PFSK-1 (cell line): ENCODE data around the gene RAD51AP1.

ENCODE experiments used
- FOXP2 ChIP-seq: optimal IDR thresholded peaks from 2 replicates; pipeline ENCODE3; 2011; ENCODE audit warnings: borderline replicate concordance, control low read depth, inconsistent platforms; ENCODE audit not compliant: insufficient read depth; ENCODE audit errors: extremely low read length, extremely low read depth
- POLR2AphosphoS5 ChIP-seq: IDR thresholded peaks from 2 replicates; pipeline ENCODE4 v1.6.1; 2012; ENCODE audit warnings: low read depth, mild to moderate bottlenecking, control low read depth, low read length, moderate library complexity
- SIN3A ChIP-seq: IDR thresholded peaks from 2 replicates; pipeline ENCODE4 v1.6.1; 2012; ENCODE audit warnings: mild to moderate bottlenecking, low read length, moderate library complexity, borderline replicate concordance; ENCODE audit not compliant: insufficient read depth
- TAF1 ChIP-seq: IDR thresholded peaks from 2 replicates; pipeline ENCODE4 v1.6.1; 2012; ENCODE audit warnings: low read length, control low read depth, borderline replicate concordance; ENCODE audit not compliant: insufficient read depth
- TF ChIP-seq, protein P1 (sequence below), 2 experiments: IDR thresholded peaks; 2 replicates each; pipeline versions ENCODE4 v1.6.1 to v1.8.0; 2011 to 2012; ENCODE audit warnings: low read depth in 2 of 2, low read length in 2 of 2, control low read depth in 1 of 2, inconsistent platforms in 1 of 2, mild to moderate bottlenecking in 1 of 2, moderate library complexity in 1 of 2; ENCODE audit not compliant: insufficient read depth in 1 of 2

Gene RAD51AP1

GRCh38 chr12:4499186-4499585 is 39.5 kb upstream of the RAD51AP1 start:
- TF ChIP-seq TAF1 (no peak), POLR2AphosphoS5 (no peak), FOXP2 (no peak), SIN3A (no peak)
- TF ChIP-seq, protein P1, sequence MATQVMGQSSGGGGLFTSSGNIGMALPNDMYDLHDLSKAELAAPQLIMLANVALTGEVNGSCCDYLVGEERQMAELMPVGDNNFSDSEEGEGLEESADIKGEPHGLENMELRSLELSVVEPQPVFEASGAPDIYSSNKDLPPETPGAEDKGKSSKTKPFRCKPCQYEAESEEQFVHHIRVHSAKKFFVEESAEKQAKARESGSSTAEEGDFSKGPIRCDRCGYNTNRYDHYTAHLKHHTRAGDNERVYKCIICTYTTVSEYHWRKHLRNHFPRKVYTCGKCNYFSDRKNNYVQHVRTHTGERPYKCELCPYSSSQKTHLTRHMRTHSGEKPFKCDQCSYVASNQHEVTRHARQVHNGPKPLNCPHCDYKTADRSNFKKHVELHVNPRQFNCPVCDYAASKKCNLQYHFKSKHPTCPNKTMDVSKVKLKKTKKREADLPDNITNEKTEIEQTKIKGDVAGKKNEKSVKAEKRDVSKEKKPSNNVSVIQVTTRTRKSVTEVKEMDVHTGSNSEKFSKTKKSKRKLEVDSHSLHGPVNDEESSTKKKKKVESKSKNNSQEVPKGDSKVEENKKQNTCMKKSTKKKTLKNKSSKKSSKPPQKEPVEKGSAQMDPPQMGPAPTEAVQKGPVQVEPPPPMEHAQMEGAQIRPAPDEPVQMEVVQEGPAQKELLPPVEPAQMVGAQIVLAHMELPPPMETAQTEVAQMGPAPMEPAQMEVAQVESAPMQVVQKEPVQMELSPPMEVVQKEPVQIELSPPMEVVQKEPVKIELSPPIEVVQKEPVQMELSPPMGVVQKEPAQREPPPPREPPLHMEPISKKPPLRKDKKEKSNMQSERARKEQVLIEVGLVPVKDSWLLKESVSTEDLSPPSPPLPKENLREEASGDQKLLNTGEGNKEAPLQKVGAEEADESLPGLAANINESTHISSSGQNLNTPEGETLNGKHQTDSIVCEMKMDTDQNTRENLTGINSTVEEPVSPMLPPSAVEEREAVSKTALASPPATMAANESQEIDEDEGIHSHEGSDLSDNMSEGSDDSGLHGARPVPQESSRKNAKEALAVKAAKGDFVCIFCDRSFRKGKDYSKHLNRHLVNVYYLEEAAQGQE (IDR thresholded peaks at IDR 0.05; ENCODE audit: insufficient read depth in 1 of 2, low read depth in 2 of 2, low read length in 2 of 2), result no peak

GRCh38 chr12:4505376-4505986 is 33.2 kb upstream of the RAD51AP1 start:
- TF ChIP-seq, protein P1 (IDR thresholded peaks at IDR 0.05; ENCODE audit: insufficient read depth in 1 of 2, low read depth in 2 of 2, low read length in 2 of 2), result no peak
- TF ChIP-seq SIN3A (no peak), TAF1 (no peak), FOXP2 (no peak), POLR2AphosphoS5 (no peak)

DNA sequence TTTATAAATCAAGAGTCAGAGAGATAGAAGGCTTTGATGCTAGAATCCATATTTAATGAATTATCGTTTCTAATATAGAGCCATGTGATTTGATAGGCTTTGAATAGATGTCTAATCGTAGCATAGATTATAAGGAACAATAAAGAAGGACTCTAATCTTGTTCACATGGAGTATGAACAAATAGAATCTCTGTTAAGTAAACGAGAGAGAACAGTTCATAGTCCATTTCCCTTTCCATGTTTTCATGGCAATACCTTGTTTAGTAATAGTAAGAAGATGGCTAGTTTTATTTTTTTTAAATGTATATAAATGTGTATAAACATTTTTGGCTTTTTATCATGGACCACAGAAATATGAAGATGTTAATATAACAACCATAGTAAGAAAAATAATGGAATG is 32.3 kb upstream of the RAD51AP1 start:
- no peak for TF ChIP-seq FOXP2
- no peak for TF ChIP-seq TAF1
- no peak for TF ChIP-seq POLR2AphosphoS5
- TF ChIP-seq, protein P1 (IDR thresholded peaks at IDR 0.05; ENCODE audit: insufficient read depth in 1 of 2, low read depth in 2 of 2, low read length in 2 of 2), result no peak
- no peak for TF ChIP-seq SIN3A

DNA sequence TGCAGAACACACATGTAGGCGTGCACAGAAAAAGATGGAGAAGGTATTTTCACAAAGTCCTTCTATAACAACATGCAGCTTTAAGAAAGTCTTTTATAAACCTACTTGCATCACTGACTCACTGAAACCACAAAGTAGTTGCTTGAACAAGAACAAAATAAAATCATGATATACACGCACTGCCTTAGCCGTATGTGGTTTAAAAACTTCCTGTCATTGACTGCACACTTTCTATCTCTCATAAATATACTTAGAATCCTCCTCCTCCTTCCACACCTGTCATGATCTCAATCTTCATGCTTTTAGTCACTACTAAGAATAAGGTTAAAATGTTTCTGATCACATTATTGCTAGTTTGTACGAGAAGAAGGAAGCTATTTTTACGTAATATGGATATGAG is 31.8 kb upstream of the RAD51AP1 start:
- TF ChIP-seq, protein P1 (IDR thresholded peaks at IDR 0.05; ENCODE audit: insufficient read depth in 1 of 2, low read depth in 2 of 2, low read length in 2 of 2), result no peak
- TF ChIP-seq POLR2AphosphoS5, result no peak
- no peak for TF ChIP-seq FOXP2
- TF ChIP-seq SIN3A, result no peak
- TF ChIP-seq TAF1, result no peak
